Transverse colon (tissue), 4 donors: ENCODE data around the gene CEBPA. TPM values are rescaled to one million over a fixed set of nuclear protein-coding genes. Genes with fewer than 3 reads are reported as not detected.
A peak's percentile ranks its signal among the peaks of the same experiment; 100 is the strongest.

Experiments
- DNase-seq: peaks from one replicate; pipeline ENCODE4 v3.0.0-alpha.2; 2019
- H3K27ac ChIP-seq, 4 donors: fragments of 200-600 bp; sonication (generic); 2 replicates each; pipeline ENCODE4 v1.5.1; 2016 to 2018; ENCODE audit warnings: inconsistent platforms in 4 of 4
- H3K27me3 ChIP-seq: fragments of 200-600 bp; sonication (generic); 2 replicates; pipeline ENCODE4 v1.5.1; 2017; ENCODE audit warnings: inconsistent platforms
- H3K36me3 ChIP-seq, 4 donors: fragments of 200-600 bp; sonication (generic); 2 replicates each; pipeline ENCODE4 v1.5.1; 2017 to 2019; ENCODE audit warnings: inconsistent platforms in 4 of 4
- H3K4me1 ChIP-seq, 4 donors: fragments of 200-600 bp; sonication (generic); 2 replicates each; pipeline ENCODE4 v1.5.1; 2017 to 2020; ENCODE audit warnings: inconsistent platforms in 4 of 4
- H3K4me3 ChIP-seq, 4 donors: fragments of 200-600 bp; sonication (generic); 1 replicate in 1 of 4; 2 replicates in 3 of 4; pipeline versions ENCODE4 v1.5.1 to v1.6.1; 2017 to 2019; ENCODE audit warnings: inconsistent platforms in 4 of 4
- H3K9me3 ChIP-seq, 2 donors: fragments of 200-600 bp; sonication (generic); 2 replicates each; pipeline ENCODE4 v1.5.1; 2017 to 2019; ENCODE audit warnings: inconsistent platforms in 2 of 2
- EP300 ChIP-seq: sonication (generic); formaldehyde crosslinking; IDR thresholded peaks from one replicate; pipeline ENCODE4 v1.6.1; 2017; ENCODE audit warnings: antibody characterized with exemption, low read depth
- POLR2A ChIP-seq: fragments of 450-650 bp; IDR thresholded peaks from one replicate; pipeline ENCODE4 v1.6.1; 2016; ENCODE audit warnings: antibody characterized with exemption, mild to moderate bottlenecking, moderate library complexity
- POLR2AphosphoS5 ChIP-seq, 3 donors: sonication (generic); formaldehyde crosslinking; IDR thresholded peaks; one replicate each; pipeline ENCODE4 v1.6.1; 2016; ENCODE audit warnings: antibody characterized with exemption in 3 of 3
- WGBS, 2 donors: methylation state at CpG; one replicate each; pipeline ENCODE4 v1.1.5; 2018; ENCODE audit warnings: low coverage in 1 of 2; 5-methylcytosine and 5-hydroxymethylcytosine counted together
- in situ Hi-C, 4 donors: fragments of 200-750 bp; cut with MboI; loops; one replicate each; pipeline versions ENCODE4 v1.15.0 to v1.15.1; 2017; ENCODE audit warnings: low sequenced_read_pairs in 3 of 4, low pct_ligation_motif_present in 1 of 4, low pct_unique_long_range_greater_than_20kb in 1 of 4
- intact Hi-C: fragments of 100-400 bp; cut with DNase I; formaldehyde crosslinking; loops from one replicate; pipeline ENCODE4 v1.15.1; 2023; ENCODE audit warnings: low total_unique reads
- total RNA-seq, 4 donors: library from RNA; depleted of rRNA; stranded (reverse); fragments of >200 nt; gene quantifications; one replicate each; pipeline ENCODE4 v1.1.0, GENCODE V29; 2016
- TF ChIP-seq, protein P1 (sequence below), 5 experiments: fragments of 200-600 bp in 3 of 5; fragments of 450-650 bp in 2 of 5; sonication (generic) in 3 of 5; IDR thresholded peaks; 1 replicate in 2 of 5; 2 replicates in 3 of 5; pipeline ENCODE4 v1.5.1; 2016 to 2017; ENCODE audit warnings: antibody characterized with exemption in 5 of 5, inconsistent platforms in 3 of 5, mild to moderate bottlenecking in 2 of 5, moderate library complexity in 1 of 5

CEBPA gene
- total RNA-seq, 4 donors from 2014 or later = 69.4 to 84.2 (median 77.3) TPM

DNA sequence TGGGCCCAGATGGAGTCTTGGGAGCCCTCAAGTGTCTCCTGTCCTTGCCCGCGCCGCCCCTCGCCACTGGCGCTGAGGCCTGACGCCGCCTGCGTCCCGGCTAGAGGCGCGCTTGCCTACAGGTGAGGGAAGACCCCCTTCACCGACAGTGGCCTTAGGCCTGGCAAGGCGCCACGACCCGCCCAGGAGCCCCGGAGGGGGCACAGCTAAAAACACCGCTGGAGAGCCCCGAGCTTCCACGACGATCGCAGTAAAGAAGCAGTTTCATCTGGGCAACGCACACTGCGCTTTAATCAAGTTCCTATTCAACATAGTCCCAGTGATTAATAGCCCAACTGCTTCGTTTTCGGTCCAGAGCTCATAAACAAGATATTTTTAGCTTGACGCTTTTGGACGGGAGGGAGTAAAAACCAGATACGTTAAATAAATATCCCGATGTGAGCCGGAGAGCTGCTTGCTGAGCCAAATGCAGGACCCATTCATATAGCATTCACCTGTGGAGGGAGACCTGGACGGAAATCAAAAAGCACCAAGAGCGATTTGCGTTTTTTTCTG is 1.5 kb upstream of the CEBPA start:
- peak in 1 of 3 donors; percentile 43 for TF ChIP-seq POLR2AphosphoS5 (IDR thresholded peaks at IDR 0.05)
- TF ChIP-seq EP300 = no peak
- H3K27ac ChIP-seq = peak overlapping the region; percentile 90 to 94 (median 92)
- no peaks in the 10 kb centered on the region for H3K9me3 ChIP-seq
- peak overlapping the region; percentile 55 to 78 (median 73) for H3K4me3 ChIP-seq
- intact Hi-C loops = loop anchor here (2.0 to 10.0 kb wide), 2 partner anchors 69 kb away; partner anchors contain the start of gene CEBPG
- no peaks in the 10 kb centered on the region for H3K36me3 ChIP-seq
- H3K27me3 ChIP-seq = peaks cover 9% of the 10 kb centered on the region
- DNase-seq = peak; percentile 31
- 0 to 19% methylated on average over 4 to 33 of the region's 33 CpGs for WGBS, 2 donors
- peaks cover 7 to 65% (median 26%) of the 10 kb centered on the region in 4 donors for H3K4me1 ChIP-seq
- in situ Hi-C loops = no loop called here

DNA sequence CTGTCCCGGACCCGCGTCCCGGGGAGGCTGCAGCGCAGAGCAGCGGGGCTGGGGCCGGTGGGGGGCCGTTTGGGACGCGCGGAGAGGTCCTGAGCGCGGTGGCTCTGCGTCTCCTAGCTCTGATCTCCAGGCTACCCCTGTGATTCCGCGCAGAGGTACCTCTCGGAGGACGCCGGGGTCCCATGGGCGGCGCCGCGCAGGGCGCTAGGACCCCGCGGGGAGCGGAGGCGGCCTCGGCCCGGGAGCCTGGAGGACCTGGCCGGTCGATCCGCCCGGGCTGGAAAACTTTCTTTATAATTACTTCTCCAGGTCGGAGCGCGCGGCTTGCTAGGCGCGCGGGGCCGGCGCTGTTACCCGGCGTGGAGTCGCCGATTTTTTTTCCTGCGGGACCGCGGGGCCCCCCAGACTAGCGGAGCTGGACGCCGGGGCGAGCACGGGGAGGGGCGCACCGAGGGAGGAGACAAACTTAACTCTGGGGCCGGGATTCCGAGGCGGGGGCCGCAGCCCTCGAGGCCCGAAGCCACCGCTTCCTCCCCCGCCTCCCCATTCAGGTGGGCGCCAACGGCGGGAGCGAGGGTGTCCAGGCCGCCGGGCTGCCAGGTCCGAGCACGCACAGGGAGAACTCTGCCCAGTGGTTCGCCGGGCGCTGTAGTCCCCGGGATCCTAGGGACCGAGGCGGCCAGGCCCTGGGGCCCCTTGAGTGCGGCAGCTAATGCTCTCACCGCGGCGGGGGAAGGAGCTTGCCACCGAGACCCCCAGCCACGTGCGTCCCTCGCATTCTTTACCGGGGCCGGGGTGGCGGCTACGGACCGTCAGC is 848 bp upstream of the CEBPA start:
- Histone ChIP-seq H3K27ac (peak overlapping the region; percentile 90 to 94 (median 92)), H3K9me3 (no peaks in the 10 kb centered on the region), H3K4me3 (peak overlapping the region; percentile 55 to 78 (median 73)), H3K36me3 (no peaks in the 10 kb centered on the region), H3K27me3 (peaks cover 9% of the 10 kb centered on the region), H3K4me1 (peaks cover 7 to 65% (median 26%) of the 10 kb centered on the region in 4 donors)
- 3% methylated on average over 49 of the region's 92 CpGs; no CpG with 5 or more reads in 1 of the 2 donors for WGBS, 2 donors
- in situ Hi-C loops (no loop called here), intact Hi-C loops (loop anchor here (2.0 to 10.0 kb wide), 2 partner anchors 68 to 70 kb away; partner anchors contain the start of gene CEBPG)
- DNase-seq = peak; percentile 59
- no peak for TF ChIP-seq POLR2AphosphoS5 (IDR thresholded peaks at IDR 0.05)

DNA sequence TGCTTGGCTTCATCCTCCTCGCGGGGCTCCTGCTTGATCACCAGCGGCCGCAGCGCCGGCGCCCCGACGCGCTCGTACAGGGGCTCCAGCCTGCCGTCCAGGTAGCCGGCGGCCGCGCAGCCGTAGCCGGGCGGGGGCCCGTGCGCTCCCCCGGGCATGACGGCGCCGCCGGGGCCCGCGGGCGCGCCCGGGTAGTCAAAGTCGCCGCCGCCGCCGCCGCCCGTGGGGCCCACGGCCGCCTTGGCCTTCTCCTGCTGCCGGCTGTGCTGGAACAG is 497 bp downstream of the CEBPA start:
- peak overlapping the region; percentile 90 to 94 (median 92) for H3K27ac ChIP-seq
- H3K4me3 ChIP-seq = peak overlapping the region; percentile 55 to 78 (median 71)
- in situ Hi-C loops (no loop called here), intact Hi-C loops (loop anchor here (2.0 to 10.0 kb wide), 2 partner anchors 67 to 71 kb away; partner anchors contain the start of gene CEBPG)
- WGBS, 2 donors = 3% methylated on average over 36 of the region's 41 CpGs; no CpG with 5 or more reads in 1 of the 2 donors
- H3K9me3 ChIP-seq = no peaks in the 10 kb centered on the region
- peaks cover 7 to 60% (median 26%) of the 10 kb centered on the region in 4 donors for H3K4me1 ChIP-seq
- TF ChIP-seq POLR2AphosphoS5 (IDR thresholded peaks at IDR 0.05) = no peak
- no peak for DNase-seq
- no peaks in the 10 kb centered on the region for H3K36me3 ChIP-seq
- H3K27me3 ChIP-seq = peaks cover 9% of the 10 kb centered on the region

DNA sequence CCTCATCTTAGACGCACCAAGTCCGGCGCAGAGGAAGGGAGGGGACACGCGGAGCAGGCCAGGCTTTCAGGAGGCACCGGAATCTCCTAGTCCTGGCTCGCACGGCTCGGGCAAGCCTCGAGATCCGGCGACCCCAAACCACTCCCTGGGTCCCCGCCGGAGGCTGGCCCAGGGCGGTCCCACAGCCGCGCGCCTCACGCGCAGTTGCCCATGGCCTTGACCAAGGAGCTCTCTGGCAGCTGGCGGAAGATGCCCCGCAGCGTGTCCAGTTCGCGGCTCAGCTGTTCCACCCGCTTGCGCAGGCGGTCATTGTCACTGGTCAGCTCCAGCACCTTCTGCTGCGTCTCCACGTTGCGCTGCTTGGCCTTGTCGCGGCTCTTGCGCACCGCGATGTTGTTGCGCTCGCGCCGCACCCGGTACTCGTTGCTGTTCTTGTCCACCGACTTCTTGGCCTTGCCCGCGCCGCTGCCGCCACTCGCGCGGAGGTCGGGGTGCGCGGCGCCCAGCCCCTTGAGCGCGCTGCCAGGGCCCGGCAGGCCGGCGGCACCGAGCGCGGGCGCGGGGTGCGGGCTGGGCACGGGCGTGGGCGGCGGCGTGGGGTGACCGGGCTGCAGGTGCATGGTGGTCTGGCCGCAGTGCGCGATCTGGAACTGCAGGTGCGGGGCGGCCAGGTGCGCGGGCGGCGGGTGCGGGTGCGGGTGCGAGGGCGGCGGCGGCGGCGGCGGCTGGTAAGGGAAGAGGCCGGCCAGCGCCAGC is 1.0 kb downstream of the CEBPA start:
- peaks cover 9% of the 10 kb centered on the region for H3K27me3 ChIP-seq
- TF ChIP-seq, protein P1, sequence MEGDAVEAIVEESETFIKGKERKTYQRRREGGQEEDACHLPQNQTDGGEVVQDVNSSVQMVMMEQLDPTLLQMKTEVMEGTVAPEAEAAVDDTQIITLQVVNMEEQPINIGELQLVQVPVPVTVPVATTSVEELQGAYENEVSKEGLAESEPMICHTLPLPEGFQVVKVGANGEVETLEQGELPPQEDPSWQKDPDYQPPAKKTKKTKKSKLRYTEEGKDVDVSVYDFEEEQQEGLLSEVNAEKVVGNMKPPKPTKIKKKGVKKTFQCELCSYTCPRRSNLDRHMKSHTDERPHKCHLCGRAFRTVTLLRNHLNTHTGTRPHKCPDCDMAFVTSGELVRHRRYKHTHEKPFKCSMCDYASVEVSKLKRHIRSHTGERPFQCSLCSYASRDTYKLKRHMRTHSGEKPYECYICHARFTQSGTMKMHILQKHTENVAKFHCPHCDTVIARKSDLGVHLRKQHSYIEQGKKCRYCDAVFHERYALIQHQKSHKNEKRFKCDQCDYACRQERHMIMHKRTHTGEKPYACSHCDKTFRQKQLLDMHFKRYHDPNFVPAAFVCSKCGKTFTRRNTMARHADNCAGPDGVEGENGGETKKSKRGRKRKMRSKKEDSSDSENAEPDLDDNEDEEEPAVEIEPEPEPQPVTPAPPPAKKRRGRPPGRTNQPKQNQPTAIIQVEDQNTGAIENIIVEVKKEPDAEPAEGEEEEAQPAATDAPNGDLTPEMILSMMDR (IDR thresholded peaks at IDR 0.05) = no peak
- no peak for TF ChIP-seq EP300
- in situ Hi-C loops = no loop called here
- peak overlapping the region; percentile 90 to 94 (median 92) for H3K27ac ChIP-seq
- no peaks in the 10 kb centered on the region for H3K9me3 ChIP-seq
- intact Hi-C loops = loop anchor here (10.0 kb wide), 1 partner anchor 67 kb away; no protein-coding TSS in a partner anchor
- peak; percentile 27 for DNase-seq
- peaks cover 7 to 55% (median 26%) of the 10 kb centered on the region in 4 donors for H3K4me1 ChIP-seq
- H3K4me3 ChIP-seq = peak overlapping the region; percentile 37 to 78 (median 65)
- H3K36me3 ChIP-seq = no peaks in the 10 kb centered on the region
- 6% methylated on average over 36 of the region's 91 CpGs; no CpG with 5 or more reads in 1 of the 2 donors for WGBS, 2 donors

DNA sequence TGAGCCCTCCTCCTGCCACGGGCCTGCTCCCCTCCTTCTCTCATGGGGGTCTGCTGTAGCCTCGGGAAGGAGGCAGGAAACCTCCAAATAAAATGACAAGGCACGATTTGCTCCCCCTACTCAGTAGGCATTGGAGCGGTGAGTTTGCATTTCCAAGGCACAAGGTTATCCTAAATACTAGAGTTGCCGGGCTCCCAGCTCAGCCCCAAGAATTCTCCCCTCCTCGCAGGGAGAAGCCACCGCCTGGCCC is 1.5 kb downstream of the CEBPA start:
- Histone ChIP-seq H3K4me3 (peak overlapping the region; percentile 37 to 78 (median 65)), H3K27me3 (peaks cover 9% of the 10 kb centered on the region), H3K9me3 (no peaks in the 10 kb centered on the region), H3K27ac (peak overlapping the region; percentile 35 to 94 (median 92)), H3K4me1 (peaks cover 7 to 50% (median 26%) of the 10 kb centered on the region in 4 donors), H3K36me3 (no peaks in the 10 kb centered on the region)
- intact Hi-C loops (loop anchor here (10.0 kb wide), 1 partner anchor 66 kb away; no protein-coding TSS in a partner anchor), in situ Hi-C loops (no loop called here)
- DNase-seq = no peak
- WGBS, 2 donors = 9% methylated on average over 7 of the region's 7 CpGs; no CpG with 5 or more reads in 1 of the 2 donors
- TF ChIP-seq POLR2A (no peak), EP300 (no peak), POLR2AphosphoS5 (IDR thresholded peaks at IDR 0.05) (no peak)
- TF ChIP-seq, protein P1 (IDR thresholded peaks at IDR 0.05) = no peak
